ENCODE data around the gene B3GALT6. TPM values are rescaled to one million over a fixed set of nuclear protein-coding genes. Genes with fewer than 3 reads are reported as not detected.

The B3GALT6 gene
- total and polyA plus RNA-seq, 2 experiments from 2014 or later = 5.5 to 26.5 TPM

DNA sequence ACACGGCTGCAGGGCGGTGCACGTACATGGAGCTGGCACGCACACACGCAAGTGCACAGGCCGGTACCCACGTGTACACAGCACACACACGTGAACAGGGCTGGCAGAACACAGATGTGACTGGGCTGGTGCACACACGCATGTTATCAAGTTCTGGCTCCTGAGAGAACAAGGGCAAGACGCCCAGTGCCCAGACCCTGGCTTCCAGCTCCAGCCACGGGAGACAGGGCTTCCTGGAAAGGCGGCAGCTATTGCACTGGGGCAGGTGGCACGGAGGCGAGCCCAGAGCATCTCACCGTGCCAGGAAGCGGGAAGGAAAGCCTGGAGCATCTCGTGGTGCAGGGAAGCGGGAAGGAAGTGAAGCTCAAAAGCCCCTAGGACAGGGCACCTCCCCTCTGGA lies 6.1 kb upstream of the B3GALT6 start:
- peaks cover 9% of the 10 kb centered on the region for H3K27me3 Mint-ChIP-seq (ENCODE audit: insufficient read depth, low read depth, poor library complexity)
- Histone ChIP-seq H3K27me3 (ENCODE audit: insufficient read depth) (no peaks in the 10 kb centered on the region), H3K4me2 (no peak overlapping the region), H4K20me1 (replicated peaks; ENCODE audit: insufficient read depth) (peaks cover 5% of the 10 kb centered on the region; the same call in 1 of the 2 replicates), H3K27ac (ENCODE audit: low read depth) (no peak overlapping the region), H3K9me2 (ENCODE audit: insufficient read depth) (no peaks in the 10 kb centered on the region), H3K4me1 (ENCODE audit: insufficient read depth) (peaks cover 3% of the 10 kb centered on the region), H2AFZ (no peak overlapping the region), H3K4me3 (no peak overlapping the region), H3F3A (replicated peaks; ENCODE audit: low read depth) (0 out of 2 replicates have a peak, but pooled peaks cover 4% of the 10 kb centered on the region), H3K36me3 (ENCODE audit: insufficient read depth) (peaks cover 3% of the 10 kb centered on the region; the same call in 1 of the 2 replicates), H3K79me2 (replicated peaks; ENCODE audit: insufficient read depth) (peaks cover 27% of the 10 kb centered on the region)
- no peaks in the 10 kb centered on the region; the same call in 2 of the 3 replicates for H3K9me3 Mint-ChIP-seq
- TF ChIP-seq ZNF331 (CRISPR knock-in tag; IDR thresholded peaks at IDR 0.05; ENCODE audit: low read depth) (no peak), CREB1 (CRISPR knock-in tag; IDR thresholded peaks at IDR 0.05; ENCODE audit: low read depth) (no peak), STAT1 (IDR thresholded peaks at IDR 0.05; ENCODE audit: unreplicated experiment) (no peak), POLR2AphosphoS5 (IDR thresholded peaks at IDR 0.05; ENCODE audit: low read depth) (no peak), EZH2phosphoT487 (IDR thresholded peaks at IDR 0.05; ENCODE audit: unreplicated experiment) (no peak), ZNF114 (CRISPR knock-in tag; IDR thresholded peaks at IDR 0.05) (no peak), NANOG (IDR thresholded peaks at IDR 0.05; ENCODE audit: borderline replicate concordance) (no peak), JUNB (IDR thresholded peaks at IDR 0.05; ENCODE audit: unreplicated experiment) (no peak), EZH2 (IDR thresholded peaks at IDR 0.05; ENCODE audit: low read depth, unreplicated experiment) (no peak)
- TF ChIP-seq, protein P1, sequence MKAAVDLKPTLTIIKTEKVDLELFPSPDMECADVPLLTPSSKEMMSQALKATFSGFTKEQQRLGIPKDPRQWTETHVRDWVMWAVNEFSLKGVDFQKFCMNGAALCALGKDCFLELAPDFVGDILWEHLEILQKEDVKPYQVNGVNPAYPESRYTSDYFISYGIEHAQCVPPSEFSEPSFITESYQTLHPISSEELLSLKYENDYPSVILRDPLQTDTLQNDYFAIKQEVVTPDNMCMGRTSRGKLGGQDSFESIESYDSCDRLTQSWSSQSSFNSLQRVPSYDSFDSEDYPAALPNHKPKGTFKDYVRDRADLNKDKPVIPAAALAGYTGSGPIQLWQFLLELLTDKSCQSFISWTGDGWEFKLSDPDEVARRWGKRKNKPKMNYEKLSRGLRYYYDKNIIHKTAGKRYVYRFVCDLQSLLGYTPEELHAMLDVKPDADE (IDR thresholded peaks at IDR 0.05) = no peak
- TF ChIP-seq, protein P2, sequence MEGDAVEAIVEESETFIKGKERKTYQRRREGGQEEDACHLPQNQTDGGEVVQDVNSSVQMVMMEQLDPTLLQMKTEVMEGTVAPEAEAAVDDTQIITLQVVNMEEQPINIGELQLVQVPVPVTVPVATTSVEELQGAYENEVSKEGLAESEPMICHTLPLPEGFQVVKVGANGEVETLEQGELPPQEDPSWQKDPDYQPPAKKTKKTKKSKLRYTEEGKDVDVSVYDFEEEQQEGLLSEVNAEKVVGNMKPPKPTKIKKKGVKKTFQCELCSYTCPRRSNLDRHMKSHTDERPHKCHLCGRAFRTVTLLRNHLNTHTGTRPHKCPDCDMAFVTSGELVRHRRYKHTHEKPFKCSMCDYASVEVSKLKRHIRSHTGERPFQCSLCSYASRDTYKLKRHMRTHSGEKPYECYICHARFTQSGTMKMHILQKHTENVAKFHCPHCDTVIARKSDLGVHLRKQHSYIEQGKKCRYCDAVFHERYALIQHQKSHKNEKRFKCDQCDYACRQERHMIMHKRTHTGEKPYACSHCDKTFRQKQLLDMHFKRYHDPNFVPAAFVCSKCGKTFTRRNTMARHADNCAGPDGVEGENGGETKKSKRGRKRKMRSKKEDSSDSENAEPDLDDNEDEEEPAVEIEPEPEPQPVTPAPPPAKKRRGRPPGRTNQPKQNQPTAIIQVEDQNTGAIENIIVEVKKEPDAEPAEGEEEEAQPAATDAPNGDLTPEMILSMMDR (conservative IDR thresholded peaks at IDR 0.05; ENCODE audit: low read depth in 2 of 2) = no peak
- TF ChIP-seq, protein P3, sequence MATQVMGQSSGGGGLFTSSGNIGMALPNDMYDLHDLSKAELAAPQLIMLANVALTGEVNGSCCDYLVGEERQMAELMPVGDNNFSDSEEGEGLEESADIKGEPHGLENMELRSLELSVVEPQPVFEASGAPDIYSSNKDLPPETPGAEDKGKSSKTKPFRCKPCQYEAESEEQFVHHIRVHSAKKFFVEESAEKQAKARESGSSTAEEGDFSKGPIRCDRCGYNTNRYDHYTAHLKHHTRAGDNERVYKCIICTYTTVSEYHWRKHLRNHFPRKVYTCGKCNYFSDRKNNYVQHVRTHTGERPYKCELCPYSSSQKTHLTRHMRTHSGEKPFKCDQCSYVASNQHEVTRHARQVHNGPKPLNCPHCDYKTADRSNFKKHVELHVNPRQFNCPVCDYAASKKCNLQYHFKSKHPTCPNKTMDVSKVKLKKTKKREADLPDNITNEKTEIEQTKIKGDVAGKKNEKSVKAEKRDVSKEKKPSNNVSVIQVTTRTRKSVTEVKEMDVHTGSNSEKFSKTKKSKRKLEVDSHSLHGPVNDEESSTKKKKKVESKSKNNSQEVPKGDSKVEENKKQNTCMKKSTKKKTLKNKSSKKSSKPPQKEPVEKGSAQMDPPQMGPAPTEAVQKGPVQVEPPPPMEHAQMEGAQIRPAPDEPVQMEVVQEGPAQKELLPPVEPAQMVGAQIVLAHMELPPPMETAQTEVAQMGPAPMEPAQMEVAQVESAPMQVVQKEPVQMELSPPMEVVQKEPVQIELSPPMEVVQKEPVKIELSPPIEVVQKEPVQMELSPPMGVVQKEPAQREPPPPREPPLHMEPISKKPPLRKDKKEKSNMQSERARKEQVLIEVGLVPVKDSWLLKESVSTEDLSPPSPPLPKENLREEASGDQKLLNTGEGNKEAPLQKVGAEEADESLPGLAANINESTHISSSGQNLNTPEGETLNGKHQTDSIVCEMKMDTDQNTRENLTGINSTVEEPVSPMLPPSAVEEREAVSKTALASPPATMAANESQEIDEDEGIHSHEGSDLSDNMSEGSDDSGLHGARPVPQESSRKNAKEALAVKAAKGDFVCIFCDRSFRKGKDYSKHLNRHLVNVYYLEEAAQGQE (IDR thresholded peaks at IDR 0.05; ENCODE audit: unreplicated experiment) = no peak
- TF ChIP-seq, protein P4, sequence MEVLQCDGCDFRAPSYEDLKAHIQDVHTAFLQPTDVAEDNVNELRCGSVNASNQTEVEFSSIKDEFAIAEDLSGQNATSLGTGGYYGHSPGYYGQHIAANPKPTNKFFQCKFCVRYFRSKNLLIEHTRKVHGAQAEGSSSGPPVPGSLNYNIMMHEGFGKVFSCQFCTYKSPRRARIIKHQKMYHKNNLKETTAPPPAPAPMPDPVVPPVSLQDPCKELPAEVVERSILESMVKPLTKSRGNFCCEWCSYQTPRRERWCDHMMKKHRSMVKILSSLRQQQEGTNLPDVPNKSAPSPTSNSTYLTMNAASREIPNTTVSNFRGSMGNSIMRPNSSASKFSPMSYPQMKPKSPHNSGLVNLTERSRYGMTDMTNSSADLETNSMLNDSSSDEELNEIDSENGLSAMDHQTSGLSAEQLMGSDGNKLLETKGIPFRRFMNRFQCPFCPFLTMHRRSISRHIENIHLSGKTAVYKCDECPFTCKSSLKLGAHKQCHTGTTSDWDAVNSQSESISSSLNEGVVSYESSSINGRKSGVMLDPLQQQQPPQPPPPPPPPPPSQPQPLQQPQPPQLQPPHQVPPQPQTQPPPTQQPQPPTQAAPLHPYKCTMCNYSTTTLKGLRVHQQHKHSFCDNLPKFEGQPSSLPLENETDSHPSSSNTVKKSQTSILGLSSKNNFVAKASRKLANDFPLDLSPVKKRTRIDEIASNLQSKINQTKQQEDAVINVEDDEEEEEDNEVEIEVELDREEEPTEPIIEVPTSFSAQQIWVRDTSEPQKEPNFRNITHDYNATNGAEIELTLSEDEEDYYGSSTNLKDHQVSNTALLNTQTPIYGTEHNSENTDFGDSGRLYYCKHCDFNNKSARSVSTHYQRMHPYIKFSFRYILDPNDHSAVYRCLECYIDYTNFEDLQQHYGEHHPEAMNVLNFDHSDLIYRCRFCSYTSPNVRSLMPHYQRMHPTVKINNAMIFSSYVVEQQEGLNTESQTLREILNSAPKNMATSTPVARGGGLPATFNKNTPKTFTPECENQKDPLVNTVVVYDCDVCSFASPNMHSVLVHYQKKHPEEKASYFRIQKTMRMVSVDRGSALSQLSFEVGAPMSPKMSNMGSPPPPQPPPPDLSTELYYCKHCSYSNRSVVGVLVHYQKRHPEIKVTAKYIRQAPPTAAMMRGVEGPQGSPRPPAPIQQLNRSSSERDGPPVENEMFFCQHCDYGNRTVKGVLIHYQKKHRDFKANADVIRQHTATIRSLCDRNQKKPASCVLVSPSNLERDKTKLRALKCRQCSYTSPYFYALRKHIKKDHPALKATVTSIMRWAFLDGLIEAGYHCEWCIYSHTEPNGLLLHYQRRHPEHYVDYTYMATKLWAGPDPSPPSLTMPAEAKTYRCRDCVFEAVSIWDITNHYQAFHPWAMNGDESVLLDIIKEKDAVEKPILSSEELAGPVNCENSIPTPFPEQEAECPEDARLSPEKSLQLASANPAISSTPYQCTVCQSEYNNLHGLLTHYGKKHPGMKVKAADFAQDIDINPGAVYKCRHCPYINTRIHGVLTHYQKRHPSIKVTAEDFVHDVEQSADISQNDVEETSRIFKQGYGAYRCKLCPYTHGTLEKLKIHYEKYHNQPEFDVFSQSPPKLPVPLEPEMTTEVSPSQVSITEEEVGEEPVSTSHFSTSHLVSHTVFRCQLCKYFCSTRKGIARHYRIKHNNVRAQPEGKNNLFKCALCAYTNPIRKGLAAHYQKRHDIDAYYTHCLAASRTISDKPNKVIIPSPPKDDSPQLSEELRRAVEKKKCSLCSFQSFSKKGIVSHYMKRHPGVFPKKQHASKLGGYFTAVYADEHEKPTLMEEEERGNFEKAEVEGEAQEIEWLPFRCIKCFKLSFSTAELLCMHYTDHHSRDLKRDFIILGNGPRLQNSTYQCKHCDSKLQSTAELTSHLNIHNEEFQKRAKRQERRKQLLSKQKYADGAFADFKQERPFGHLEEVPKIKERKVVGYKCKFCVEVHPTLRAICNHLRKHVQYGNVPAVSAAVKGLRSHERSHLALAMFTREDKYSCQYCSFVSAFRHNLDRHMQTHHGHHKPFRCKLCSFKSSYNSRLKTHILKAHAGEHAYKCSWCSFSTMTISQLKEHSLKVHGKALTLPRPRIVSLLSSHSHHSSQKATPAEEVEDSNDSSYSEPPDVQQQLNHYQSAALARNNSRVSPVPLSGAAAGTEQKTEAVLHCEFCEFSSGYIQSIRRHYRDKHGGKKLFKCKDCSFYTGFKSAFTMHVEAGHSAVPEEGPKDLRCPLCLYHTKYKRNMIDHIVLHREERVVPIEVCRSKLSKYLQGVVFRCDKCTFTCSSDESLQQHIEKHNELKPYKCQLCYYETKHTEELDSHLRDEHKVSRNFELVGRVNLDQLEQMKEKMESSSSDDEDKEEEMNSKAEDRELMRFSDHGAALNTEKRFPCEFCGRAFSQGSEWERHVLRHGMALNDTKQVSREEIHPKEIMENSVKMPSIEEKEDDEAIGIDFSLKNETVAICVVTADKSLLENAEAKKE (CRISPR knock-in tag; IDR thresholded peaks at IDR 0.05) = no peak
- H3K27ac Mint-ChIP-seq = 0 out of 2 replicates have a peak overlapping the region, but pooled peaks have one; percentile 4
- H3K4me1 Mint-ChIP-seq = peaks cover 4% of the 10 kb centered on the region
- DNase-seq (ENCODE audit: low spot score) (no peak), ATAC-seq (no peak)
- no peak overlapping the region for H3K4me3 Mint-ChIP-seq
- H3K36me3 Mint-ChIP-seq (ENCODE audit: low read depth) = peaks cover 33% of the 10 kb centered on the region

Measured in GM23338 (cell line).